GM21717 (cell line): ENCODE measurements around the gene TNFSF13B.

Experiments used
- ATAC-seq: cut with Tn5 transposase; IDR thresholded peaks from one replicate; pipeline ENCODE4 v1.9.1; 2021; ENCODE audit warnings: mild to moderate bottlenecking, moderate library complexity; ENCODE audit not compliant: unreplicated experiment

The TNFSF13B gene

GRCh38 chr13:108342369-108343289 lies 73.1 kb downstream of the TNFSF13B start:
- no peak for ATAC-seq

DNA sequence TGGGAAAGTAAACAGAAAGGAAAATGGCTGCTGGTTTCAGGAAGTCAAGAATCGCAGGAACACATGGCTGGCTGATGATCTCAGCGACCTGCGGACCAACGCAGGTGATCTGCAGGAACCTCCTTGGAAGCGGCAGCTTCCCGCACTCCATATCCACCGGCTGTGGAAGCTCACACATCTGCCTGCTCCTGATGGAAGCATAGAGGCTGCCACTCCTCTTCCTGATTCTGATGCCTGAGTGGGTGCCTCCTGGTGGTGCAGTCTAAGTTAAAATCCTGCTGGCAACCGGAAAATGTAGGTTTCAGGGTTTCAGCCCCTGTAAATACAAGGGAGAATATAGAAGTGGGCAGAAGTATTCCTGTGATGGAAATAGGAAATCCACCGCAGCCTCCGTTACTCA lies 75.5 kb downstream of the TNFSF13B start:
- no peak for ATAC-seq

DNA sequence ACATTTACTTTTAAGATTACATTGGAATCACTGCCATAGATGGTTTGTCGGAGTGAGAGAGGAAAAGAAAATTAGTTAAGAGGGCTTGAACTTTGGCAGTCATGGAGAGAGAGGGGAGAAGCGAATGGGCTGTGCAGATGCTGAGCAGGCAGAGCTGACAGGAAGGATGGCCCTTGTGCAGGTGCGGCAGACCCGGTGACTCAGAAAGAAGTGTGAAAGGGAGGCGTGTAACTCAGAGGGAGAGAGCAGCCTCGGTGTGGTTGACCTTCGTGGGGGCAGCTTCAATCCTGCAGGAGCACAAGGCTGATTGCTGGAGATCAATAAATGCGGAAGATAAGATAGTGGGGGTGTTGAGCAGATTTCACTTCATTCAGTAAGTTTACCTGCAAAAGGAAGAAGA lies 76.9 kb downstream of the TNFSF13B start:
- ATAC-seq: no peak

DNA sequence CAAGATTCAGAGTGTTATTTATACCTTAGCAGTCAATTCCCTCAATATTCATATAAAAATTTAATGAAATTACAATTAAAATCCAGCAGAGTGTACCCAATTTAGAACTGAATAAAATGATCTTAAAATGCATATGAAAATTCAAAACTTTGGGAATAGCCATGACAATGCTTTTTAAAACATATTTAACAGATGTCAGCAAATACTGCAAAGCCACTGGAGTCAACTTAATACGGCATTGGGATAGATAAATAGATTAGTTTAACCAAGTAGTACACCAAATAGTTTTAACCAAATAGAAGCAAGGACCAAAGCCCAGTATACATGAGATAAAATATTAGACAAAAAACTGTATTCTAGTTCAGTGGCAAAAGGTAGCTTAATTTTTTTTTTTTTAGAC lies 79.8 kb downstream of the TNFSF13B start:
- no peak for ATAC-seq

DNA sequence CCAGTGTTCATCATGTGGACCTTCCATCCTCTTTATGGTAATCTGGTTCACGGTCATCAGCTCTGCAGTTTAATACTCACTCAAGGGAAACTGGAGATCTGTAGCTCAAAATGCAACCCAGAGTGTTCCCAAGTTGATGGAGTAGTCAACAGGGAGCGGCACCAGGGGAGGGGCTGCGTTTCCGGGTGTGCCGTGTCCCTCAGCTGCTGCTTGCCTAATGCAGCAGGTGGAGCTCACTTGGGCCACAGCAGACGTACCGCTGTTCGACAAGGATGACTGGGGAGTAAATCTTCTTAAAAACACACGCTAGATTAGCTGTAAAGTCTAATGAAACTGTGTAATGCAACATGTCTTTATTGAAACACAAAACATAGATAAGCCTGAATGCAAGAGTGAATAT lies 81.1 kb downstream of the TNFSF13B start:
- ATAC-seq: no peak

- ATAC-seq: no peak
Observed at GRCh38 chr13:108352599-108352998, 83.1 kb downstream of the TNFSF13B start.

DNA sequence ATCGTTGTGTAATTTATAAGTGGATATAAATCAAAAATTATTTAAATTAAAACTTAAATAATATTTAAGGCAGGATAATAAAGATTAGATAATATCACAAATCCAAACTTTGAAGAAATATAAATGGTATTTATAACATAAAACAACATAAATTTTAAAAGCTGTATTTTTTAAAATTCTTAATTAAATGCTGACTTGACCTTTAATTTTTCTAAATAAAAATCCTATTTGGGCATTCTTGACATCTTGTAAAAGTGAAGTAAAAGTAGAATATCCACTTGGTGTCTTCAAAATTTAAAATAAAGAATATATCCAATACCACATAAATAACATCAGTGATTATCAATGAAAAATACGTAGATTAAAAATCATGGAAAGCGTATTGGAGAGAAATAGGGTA lies 87.7 kb downstream of the TNFSF13B start:
- ATAC-seq: no peak
